Suprapubic skin (tissue), 4 donors: Measurements from ENCODE around the gene FCRL4.

Experiments used
- POLR2A ChIP-seq, 2 donors: fragments of 450-650 bp; IDR thresholded peaks; one replicate each; pipeline ENCODE4 v1.6.1; 2017; ENCODE audit warnings: antibody characterized with exemption in 2 of 2, mild to moderate bottlenecking in 2 of 2, moderate library complexity in 2 of 2
- POLR2AphosphoS5 ChIP-seq, 3 donors: sonication (generic); formaldehyde crosslinking; IDR thresholded peaks; one replicate each; pipeline ENCODE4 v1.6.1; 2017; ENCODE audit warnings: antibody characterized with exemption in 3 of 3
- TF ChIP-seq, protein P1 (sequence below), 2 donors: fragments of 200-600 bp in 1 of 2; fragments of 450-650 bp in 1 of 2; sonication (generic) in 1 of 2; IDR thresholded peaks; one replicate each; pipeline ENCODE4 v1.5.1; 2016 to 2019; ENCODE audit warnings: antibody characterized with exemption in 2 of 2, mild to moderate bottlenecking in 1 of 2, moderate library complexity in 1 of 2

DNA sequence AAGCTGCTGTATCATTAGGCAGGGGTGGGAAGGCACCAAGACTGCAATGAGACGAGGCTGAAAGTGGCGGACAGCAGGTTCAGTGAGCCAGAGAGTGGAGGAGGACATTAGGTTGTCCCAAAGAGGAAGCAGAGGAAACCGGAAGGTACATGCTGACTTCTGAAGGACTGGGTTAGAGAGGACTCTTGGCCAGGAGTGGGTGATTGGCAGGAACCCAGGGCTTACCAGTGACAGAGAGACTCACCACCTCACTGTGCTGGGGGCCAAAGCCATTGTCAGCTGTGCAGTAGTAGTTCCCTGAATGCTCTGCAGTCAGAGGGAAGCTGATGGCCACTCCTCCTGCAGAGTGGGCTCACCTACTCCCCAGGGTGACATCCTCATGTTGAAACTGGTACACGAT, 41.9 kb upstream of the FCRL4 start:
- TF ChIP-seq, protein P1, sequence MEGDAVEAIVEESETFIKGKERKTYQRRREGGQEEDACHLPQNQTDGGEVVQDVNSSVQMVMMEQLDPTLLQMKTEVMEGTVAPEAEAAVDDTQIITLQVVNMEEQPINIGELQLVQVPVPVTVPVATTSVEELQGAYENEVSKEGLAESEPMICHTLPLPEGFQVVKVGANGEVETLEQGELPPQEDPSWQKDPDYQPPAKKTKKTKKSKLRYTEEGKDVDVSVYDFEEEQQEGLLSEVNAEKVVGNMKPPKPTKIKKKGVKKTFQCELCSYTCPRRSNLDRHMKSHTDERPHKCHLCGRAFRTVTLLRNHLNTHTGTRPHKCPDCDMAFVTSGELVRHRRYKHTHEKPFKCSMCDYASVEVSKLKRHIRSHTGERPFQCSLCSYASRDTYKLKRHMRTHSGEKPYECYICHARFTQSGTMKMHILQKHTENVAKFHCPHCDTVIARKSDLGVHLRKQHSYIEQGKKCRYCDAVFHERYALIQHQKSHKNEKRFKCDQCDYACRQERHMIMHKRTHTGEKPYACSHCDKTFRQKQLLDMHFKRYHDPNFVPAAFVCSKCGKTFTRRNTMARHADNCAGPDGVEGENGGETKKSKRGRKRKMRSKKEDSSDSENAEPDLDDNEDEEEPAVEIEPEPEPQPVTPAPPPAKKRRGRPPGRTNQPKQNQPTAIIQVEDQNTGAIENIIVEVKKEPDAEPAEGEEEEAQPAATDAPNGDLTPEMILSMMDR (IDR thresholded peaks at IDR 0.05): no peak
- no peak for TF ChIP-seq POLR2AphosphoS5 (IDR thresholded peaks at IDR 0.05)
- no peak for TF ChIP-seq POLR2A (IDR thresholded peaks at IDR 0.05)
